HTERT RPE-1 (cell line): ENCODE results near the gene SPAG16.

Experiments used
- in situ Hi-C: fragments of 300-500 bp; cut with MboI; formaldehyde crosslinking; loops from 4 replicates; pipeline ENCODE4 v1.14.3; 2020; ENCODE audit warnings: low sequenced_read_pairs

Gene SPAG16

GRCh38 chr2:214328941-214329340, 1044.7 kb downstream of the SPAG16 start:
- in situ Hi-C loops = no loop called here

GRCh38 chr2:214341646-214342045, 1057.4 kb downstream of the SPAG16 start:
- in situ Hi-C loops = no loop called here

GRCh38 chr2:214358506-214358905, 1074.2 kb downstream of the SPAG16 start:
- in situ Hi-C loops = no loop called here

- in situ Hi-C loops = no loop called here
Measured at GRCh38 chr2:214361116-214361515, 1076.9 kb downstream of the SPAG16 start.

GRCh38 chr2:214365549-214365948, 1081.3 kb downstream of the SPAG16 start:
- in situ Hi-C loops = no loop called here

- in situ Hi-C loops = no loop called here
Measured at GRCh38 chr2:214367171-214367570, 1082.9 kb downstream of the SPAG16 start.

- in situ Hi-C loops = no loop called here
Measured at GRCh38 chr2:214376618-214377285, 1092.5 kb downstream of the SPAG16 start.

- in situ Hi-C loops = no loop called here
Measured at GRCh38 chr2:214377286-214377624, 1093.0 kb downstream of the SPAG16 start.

GRCh38 chr2:214378455-214379103, 1094.3 kb downstream of the SPAG16 start:
- in situ Hi-C loops = no loop called here

GRCh38 chr2:214379227-214379626, 1095.0 kb downstream of the SPAG16 start:
- in situ Hi-C loops = no loop called here

- in situ Hi-C loops = no loop called here
Measured at GRCh38 chr2:214380681-214381080, 1096.4 kb downstream of the SPAG16 start.

GRCh38 chr2:214382229-214382628, 1098.0 kb downstream of the SPAG16 start:
- in situ Hi-C loops = no loop called here

GRCh38 chr2:214386720-214387119, 1102.5 kb downstream of the SPAG16 start:
- in situ Hi-C loops = no loop called here

- in situ Hi-C loops = no loop called here
Measured at GRCh38 chr2:214389334-214389733, 1105.1 kb downstream of the SPAG16 start.

GRCh38 chr2:214393796-214394195, 1109.5 kb downstream of the SPAG16 start:
- in situ Hi-C loops = no loop called here

GRCh38 chr2:214395040-214395439, 1110.8 kb downstream of the SPAG16 start:
- in situ Hi-C loops = no loop called here

GRCh38 chr2:214401580-214401979, 1117.3 kb downstream of the SPAG16 start:
- in situ Hi-C loops = no loop called here

- in situ Hi-C loops = no loop called here
Measured at GRCh38 chr2:214410128-214410775, 1126.0 kb downstream of the SPAG16 start.

GRCh38 chr2:214410918-214411554, 1126.8 kb downstream of the SPAG16 start, which contains the start of gene VWC2L:
Gene VWC2L, plus strand, starts transcription at chr2:214411054. Its CDS starts 3,140 bp downstream, at chr2:214414194.
- in situ Hi-C loops = no loop called here

- in situ Hi-C loops = no loop called here
Measured at GRCh38 chr2:214412679-214413078, 1128.4 kb downstream of the SPAG16 start.

- in situ Hi-C loops = no loop called here
Measured at GRCh38 chr2:214436470-214436869, 1152.2 kb downstream of the SPAG16 start.
